Left lung (tissue), 10 donors: Measurements from ENCODE around the gene TNFRSF11A. TPM values are rescaled to one million over a fixed set of nuclear protein-coding genes. Genes with fewer than 3 reads are reported as not detected.

Experiments used
- ATAC-seq: fragments of 200-7000 bp; cut with Tn5 transposase; one replicate; pipeline ENCODE4 v1.9.1; 2020; ENCODE audit warnings: moderate library complexity
- DNase-seq, 4 donors: peaks; one replicate each; pipeline ENCODE4 v3.0.0-alpha.2; 2013 to 2020
- H3K27ac ChIP-seq, 2 donors: fragments of 200-600 bp; sonication (generic) in 1 of 2; one replicate each; pipeline versions ENCODE4 v1.5.0 to v1.8.0; 2020 to 2021
- H3K27me3 ChIP-seq, 2 donors: fragments of 200-600 bp; sonication (generic) in 1 of 2; one replicate each; pipeline versions ENCODE4 v1.5.0 to v1.8.0; 2020 to 2021
- H3K36me3 ChIP-seq, 2 donors: fragments of 200-600 bp; sonication (generic) in 1 of 2; one replicate each; pipeline versions ENCODE4 v1.5.0 to v1.8.0; 2020 to 2021
- H3K4me1 ChIP-seq, 2 donors: fragments of 200-600 bp; one replicate each; pipeline ENCODE4 v1.8.0; 2021
- H3K4me3 ChIP-seq, 2 donors: fragments of 200-600 bp; sonication (generic) in 1 of 2; one replicate each; pipeline versions ENCODE4 v1.5.0 to v1.8.0; 2020 to 2021; ENCODE audit warnings: mild to moderate bottlenecking in 1 of 2
- H3K9me3 ChIP-seq, 2 donors: fragments of 200-600 bp; sonication (generic) in 1 of 2; one replicate each; pipeline versions ENCODE4 v1.5.0 to v1.8.0; 2020 to 2021
- intact Hi-C, 2 donors: fragments of 100-400 bp; cut with DNase I; formaldehyde crosslinking; loops; one replicate each; pipeline versions ENCODE4 v1.11.2 to v1.14.2; 2022
- polyA plus RNA-seq, 6 donors: library from polyadenylated mRNA; unstranded; fragments of 120-200 nt; gene quantifications; one replicate each; pipeline ENCODE4 v1.2.1, GENCODE V29; 2013; ENCODE audit not compliant: insufficient read length in 6 of 6
- total RNA-seq, 2 donors: library from RNA; stranded (reverse); fragmentation: NEBNext Ultra II Directional; extraction: Animal tissue kit (Norgen Biotek cat#: 25700); gene quantifications; one replicate each; pipeline ENCODE4 v1.2.1, GENCODE V29; 2021
- TF ChIP-seq, protein P1 (sequence below), 2 donors: fragments of 200-600 bp; sonication (generic) in 1 of 2; IDR thresholded peaks; one replicate each; pipeline versions ENCODE4 v1.5.0 to v1.8.0; 2021; ENCODE audit warnings: antibody characterized with exemption in 2 of 2
- donor health status: DM: no; HTN: yes; CAD: no.
- donor health status: DM: no; HTN: no; CAD: no.

TNFRSF11A gene
- total and polyA plus RNA-seq, 8 donors, result 2.5 to 8.9 (median 4.2) TPM

DNA sequence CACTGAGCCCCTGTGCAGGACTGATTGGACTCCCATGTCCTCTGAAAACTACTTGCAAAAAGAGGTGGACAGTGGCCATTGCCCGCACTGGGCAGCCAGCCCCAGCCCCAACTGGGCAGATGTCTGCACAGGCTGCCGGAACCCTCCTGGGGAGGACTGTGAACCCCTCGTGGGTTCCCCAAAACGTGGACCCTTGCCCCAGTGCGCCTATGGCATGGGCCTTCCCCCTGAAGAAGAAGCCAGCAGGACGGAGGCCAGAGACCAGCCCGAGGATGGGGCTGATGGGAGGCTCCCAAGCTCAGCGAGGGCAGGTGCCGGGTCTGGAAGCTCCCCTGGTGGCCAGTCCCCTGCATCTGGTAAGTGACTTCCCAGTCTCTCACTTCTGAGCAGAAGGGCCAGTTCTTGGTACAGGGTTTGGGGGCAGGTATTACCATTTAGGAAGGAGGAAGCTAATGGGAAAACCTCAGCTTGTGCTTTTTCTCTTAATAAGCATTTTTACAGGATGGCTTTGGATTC, 44.1 kb downstream of the TNFRSF11A start:
- no peaks in the 10 kb centered on the region for H3K4me1 ChIP-seq
- TF ChIP-seq, protein P1, sequence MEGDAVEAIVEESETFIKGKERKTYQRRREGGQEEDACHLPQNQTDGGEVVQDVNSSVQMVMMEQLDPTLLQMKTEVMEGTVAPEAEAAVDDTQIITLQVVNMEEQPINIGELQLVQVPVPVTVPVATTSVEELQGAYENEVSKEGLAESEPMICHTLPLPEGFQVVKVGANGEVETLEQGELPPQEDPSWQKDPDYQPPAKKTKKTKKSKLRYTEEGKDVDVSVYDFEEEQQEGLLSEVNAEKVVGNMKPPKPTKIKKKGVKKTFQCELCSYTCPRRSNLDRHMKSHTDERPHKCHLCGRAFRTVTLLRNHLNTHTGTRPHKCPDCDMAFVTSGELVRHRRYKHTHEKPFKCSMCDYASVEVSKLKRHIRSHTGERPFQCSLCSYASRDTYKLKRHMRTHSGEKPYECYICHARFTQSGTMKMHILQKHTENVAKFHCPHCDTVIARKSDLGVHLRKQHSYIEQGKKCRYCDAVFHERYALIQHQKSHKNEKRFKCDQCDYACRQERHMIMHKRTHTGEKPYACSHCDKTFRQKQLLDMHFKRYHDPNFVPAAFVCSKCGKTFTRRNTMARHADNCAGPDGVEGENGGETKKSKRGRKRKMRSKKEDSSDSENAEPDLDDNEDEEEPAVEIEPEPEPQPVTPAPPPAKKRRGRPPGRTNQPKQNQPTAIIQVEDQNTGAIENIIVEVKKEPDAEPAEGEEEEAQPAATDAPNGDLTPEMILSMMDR (IDR thresholded peaks at IDR 0.05), result no peak
- H3K27me3 ChIP-seq, result no peaks in the 10 kb centered on the region
- no peaks in the 10 kb centered on the region for H3K9me3 ChIP-seq
- H3K27ac ChIP-seq, result no peak overlapping the region
- intact Hi-C loops, result no loop called here
- no peaks in the 10 kb centered on the region for H3K36me3 ChIP-seq
- H3K4me3 ChIP-seq, result no peak overlapping the region
- no peak for ATAC-seq
- DNase-seq, result no peak

DNA sequence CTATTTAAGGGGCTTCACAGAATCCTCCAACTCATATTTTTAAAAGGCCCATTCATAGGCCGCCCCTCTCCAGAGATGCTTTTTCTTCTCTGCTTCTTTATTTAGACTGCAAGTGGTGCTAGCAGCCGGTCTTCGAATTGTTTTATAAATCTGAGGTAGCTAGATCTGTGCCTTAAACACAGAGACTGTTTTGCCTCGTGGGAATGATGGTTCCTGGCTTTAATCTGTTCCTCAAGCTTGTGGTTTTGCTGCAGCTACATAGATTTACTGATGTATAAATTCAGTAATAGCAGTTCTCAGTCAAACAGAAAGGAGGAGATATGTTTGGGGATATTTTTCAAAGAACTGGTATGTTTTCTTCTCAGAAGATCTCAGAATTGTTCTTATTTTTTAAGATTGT, 45.3 kb downstream of the TNFRSF11A start:
- no peaks in the 10 kb centered on the region for H3K27me3 ChIP-seq
- no peak for DNase-seq
- TF ChIP-seq, protein P1 (IDR thresholded peaks at IDR 0.05), result no peak
- no peaks in the 10 kb centered on the region for H3K4me1 ChIP-seq
- no peaks in the 10 kb centered on the region for H3K9me3 ChIP-seq
- H3K4me3 ChIP-seq, result no peak overlapping the region
- no peaks in the 10 kb centered on the region for H3K36me3 ChIP-seq
- intact Hi-C loops, result no loop called here
- no peak overlapping the region for H3K27ac ChIP-seq
- no peak for ATAC-seq

DNA sequence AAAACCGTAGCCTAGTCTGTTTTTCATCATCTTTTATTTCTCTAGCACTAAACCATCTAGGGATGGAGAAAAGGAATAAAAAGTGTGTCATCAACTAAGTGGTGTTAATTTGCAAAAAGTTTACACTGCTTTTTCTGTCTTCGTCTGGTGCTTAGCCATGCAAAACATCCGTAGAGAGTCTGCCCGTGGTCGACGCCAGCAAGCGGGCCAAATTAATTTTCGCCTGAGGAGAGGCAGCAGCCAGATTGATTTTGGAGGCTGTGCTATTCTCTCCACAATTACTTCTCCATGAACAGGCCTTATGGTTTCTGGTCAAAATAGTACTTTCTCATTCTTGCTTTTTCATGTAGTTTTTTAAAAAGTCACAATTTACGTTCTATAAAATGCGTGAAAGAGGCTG, 46.3 kb downstream of the TNFRSF11A start:
- H3K27me3 ChIP-seq, result no peaks in the 10 kb centered on the region
- H3K4me3 ChIP-seq, result no peak overlapping the region
- no peaks in the 10 kb centered on the region for H3K9me3 ChIP-seq
- intact Hi-C loops, result no loop called here
- ATAC-seq (no peak), DNase-seq (no peak)
- H3K27ac ChIP-seq, result no peak overlapping the region
- TF ChIP-seq, protein P1 (IDR thresholded peaks at IDR 0.05), result no peak
- no peaks in the 10 kb centered on the region for H3K36me3 ChIP-seq
- no peaks in the 10 kb centered on the region for H3K4me1 ChIP-seq

DNA sequence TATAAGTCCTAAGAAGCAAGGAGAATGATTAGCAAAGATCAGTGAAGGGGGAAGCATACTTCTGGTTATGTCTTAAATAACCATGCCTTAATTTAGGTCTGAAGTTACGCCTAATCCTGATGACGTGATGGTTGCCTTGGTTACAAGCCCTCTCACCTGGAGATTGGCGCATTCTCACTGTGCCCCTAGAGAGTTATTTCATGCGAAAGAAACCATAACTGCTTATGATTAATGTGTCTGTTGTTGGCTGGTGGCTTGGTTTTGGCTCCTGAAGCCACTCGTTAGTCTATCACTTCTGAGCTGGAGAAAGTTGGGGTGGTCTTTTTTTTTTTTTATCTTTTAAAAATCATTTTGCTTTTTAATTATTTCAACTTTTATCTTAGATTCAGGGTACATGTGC, 47.0 kb downstream of the TNFRSF11A start:
- intact Hi-C loops, result no loop called here
- TF ChIP-seq, protein P1 (IDR thresholded peaks at IDR 0.05), result no peak
- no peaks in the 10 kb centered on the region for H3K36me3 ChIP-seq
- ATAC-seq, result no peak
- DNase-seq, result no peak
- no peaks in the 10 kb centered on the region for H3K27me3 ChIP-seq
- no peak overlapping the region for H3K27ac ChIP-seq
- no peaks in the 10 kb centered on the region for H3K4me1 ChIP-seq
- H3K4me3 ChIP-seq, result no peak overlapping the region
- H3K9me3 ChIP-seq, result no peaks in the 10 kb centered on the region

DNA sequence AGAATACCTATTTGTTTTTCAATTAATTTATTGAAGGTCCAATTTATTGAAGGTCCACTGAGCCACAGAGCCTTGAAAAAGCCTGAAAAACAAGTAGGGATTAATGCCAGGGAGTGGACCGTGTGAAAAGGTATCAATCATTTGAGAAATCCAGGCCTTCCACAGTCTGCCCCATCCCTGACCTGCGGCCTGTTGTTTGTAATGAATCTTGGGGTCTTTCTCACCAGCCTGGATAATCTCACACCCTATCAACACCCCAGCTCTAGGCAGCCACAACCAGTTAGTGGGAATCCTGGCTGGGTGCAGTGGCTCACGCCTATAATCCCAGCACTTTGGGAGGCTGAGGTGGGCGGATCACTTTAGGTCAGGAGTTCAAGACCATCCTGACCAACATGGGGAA, 47.8 kb downstream of the TNFRSF11A start:
- Histone ChIP-seq H3K4me3 (no peak overlapping the region), H3K36me3 (no peaks in the 10 kb centered on the region), H3K9me3 (no peaks in the 10 kb centered on the region), H3K27me3 (no peaks in the 10 kb centered on the region), H3K4me1 (no peaks in the 10 kb centered on the region), H3K27ac (no peak overlapping the region)
- TF ChIP-seq, protein P1 (IDR thresholded peaks at IDR 0.05), result no peak
- no peak for DNase-seq
- intact Hi-C loops, result no loop called here
- no peak for ATAC-seq
